GM18505 (cell line): ENCODE measurements around the gene SEPHS2.
"Not testable (repeated sequence)": the region's sequence is repeated elsewhere in the genome, so short reads cannot be mapped to it uniquely, and the experiment has no call there.

ENCODE experiments used
- ATAC-seq: cut with Tn5 transposase; IDR thresholded peaks from one replicate; pipeline ENCODE4 v1.9.1; 2021; ENCODE audit not compliant: unreplicated experiment
- POLR2A ChIP-seq: IDR thresholded peaks from 4 replicates; pipeline ENCODE4 v1.6.1; 2011; ENCODE audit warnings: borderline replicate concordance; ENCODE audit not compliant: insufficient read depth, insufficient read length; ENCODE audit errors: extremely low read depth

SEPHS2 gene

DNA sequence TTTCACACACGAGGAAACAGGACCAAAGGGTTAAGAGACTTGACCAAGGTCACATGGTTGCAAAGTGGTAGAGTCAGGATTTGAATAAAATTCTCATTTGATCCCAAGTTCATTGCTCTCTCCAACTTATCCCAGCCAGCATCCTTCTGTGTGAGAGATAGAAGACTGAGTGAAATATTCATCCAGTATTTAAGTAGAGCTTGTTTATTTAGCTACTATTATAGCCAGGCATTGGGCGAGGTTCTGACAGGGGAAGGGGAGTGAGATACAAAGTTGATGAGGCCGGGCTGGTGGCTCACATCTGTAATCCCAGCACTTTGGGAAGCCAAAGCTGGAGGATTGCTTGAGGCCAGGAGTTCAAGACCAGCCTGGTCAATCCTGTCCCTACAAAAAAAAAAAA lies 31.3 kb upstream of the SEPHS2 start:
- TF ChIP-seq POLR2A, result no peak
- no peak for ATAC-seq

DNA sequence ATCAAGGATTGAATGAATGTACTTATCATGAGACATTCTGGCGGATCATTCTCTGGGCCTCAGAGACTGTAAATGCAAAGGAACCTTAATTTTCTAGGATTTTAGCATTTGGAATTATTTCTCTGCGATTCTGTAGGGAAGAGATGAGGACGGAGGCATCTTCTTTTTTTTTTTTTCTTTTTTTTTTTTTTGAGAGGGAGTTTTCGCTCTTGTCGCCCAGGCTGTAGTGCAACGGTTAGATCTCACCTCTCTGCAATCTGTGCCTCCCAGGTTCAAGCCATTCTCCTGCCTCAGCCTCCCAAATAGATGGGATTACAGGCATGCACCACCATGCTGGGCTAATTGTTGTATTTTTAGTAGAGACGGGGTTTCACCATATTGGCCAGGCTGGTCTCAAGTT lies 29.0 kb upstream of the SEPHS2 start:
- TF ChIP-seq POLR2A, result no peak
- no peak for ATAC-seq

- TF ChIP-seq POLR2A, result no peak
- ATAC-seq, result no peak
Observed at GRCh38 chr16:30474074-30474452, 28.4 kb upstream of the SEPHS2 start.

GRCh38 chr16:30473231-30474073 lies 27.8 kb upstream of the SEPHS2 start:
- no peak for ATAC-seq
- no peak for TF ChIP-seq POLR2A

DNA sequence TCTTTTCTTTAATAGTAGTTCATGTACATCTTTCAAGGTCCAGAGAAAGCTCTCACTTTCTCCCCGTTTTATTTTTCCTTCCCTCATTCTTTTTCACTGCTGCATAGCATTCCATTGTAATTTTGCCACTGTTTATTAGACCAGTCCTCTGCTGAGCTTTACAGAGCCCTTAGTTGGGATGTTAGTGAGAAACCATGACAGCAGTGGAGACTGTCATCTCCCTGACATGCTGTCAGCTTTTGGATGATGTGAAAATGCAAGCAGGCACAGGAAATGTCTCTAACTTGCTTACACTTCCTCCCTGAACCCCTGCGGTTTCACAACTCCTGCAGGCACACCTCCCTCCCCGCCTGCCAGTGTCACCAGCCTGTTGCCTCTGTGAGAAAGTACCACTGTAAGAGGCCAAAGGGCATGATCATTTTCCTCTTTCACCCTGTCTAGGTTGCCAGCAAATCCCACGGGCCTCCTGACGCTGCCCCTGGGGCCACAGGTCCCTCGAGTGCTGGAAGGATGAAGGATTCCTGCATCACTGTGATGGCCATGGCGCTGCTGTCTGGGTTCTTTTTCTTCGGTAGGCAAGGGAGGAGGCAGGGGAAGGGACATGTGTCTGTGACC lies 26.8 kb upstream of the SEPHS2 start, which contains the start of gene ITGAL:
Gene ITGAL, plus strand, starts transcription at position 415 of the 615 bp plus-strand sequence. Its CDS starts 96 bp downstream, at position 511.
- TF ChIP-seq POLR2A, result peak; percentile 52
- peak; percentile 47 for ATAC-seq

GRCh38 chr16:30470632-30470995 lies 24.9 kb upstream of the SEPHS2 start:
- ATAC-seq, result no peak
- TF ChIP-seq POLR2A, result no peak

- ATAC-seq, result no peak
Observed at GRCh38 chr16:30470170-30470512, 24.5 kb upstream of the SEPHS2 start.

GRCh38 chr16:30464078-30464477 lies 18.4 kb upstream of the SEPHS2 start:
- ATAC-seq, result no peak

More at GRCh38 chr16:30470170-30470512, 24.5 kb upstream of the SEPHS2 start:
- no peak for TF ChIP-seq POLR2A

DNA sequence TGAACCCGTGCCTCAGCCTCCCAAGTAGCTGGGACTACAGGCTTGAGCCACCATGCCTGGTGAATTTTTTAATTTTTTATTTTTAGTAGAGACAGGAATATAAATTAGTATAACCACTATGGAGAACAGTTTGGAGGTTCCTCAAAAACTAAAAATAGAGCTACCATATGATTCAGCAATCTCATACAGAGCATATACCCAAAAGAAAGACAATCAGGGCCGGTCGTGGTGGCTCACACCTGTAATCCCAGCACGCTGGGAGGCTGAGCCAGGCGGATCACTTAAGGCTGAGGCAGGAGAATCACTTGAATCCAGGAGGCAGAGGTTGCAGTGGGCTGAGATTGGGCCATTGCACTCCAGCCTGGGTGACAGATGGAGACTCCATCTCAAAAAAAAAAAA lies 15.8 kb upstream of the SEPHS2 start:
- ATAC-seq, result not testable (repeated sequence)

More at GRCh38 chr16:30464078-30464477, 18.4 kb upstream of the SEPHS2 start:
- no peak for TF ChIP-seq POLR2A

DNA sequence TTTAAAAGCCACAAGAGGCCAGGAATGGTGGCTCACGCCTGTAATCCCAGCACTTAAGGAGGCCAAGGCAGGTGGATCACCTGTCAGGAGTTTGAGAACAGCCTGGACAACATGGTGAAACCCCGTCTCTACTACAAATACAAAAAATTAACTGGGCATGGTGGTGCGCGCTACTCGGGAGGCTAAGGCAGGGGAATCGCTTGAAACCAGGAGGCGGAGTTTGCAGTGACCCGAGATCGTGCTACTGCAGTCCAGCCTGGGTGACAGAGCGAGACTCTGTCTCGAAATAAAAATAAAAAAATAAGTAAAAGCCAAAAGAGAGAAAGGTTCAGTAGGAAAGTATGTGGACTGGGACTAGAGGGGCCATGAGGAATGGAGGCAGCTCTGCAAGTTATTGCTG lies 13.8 kb upstream of the SEPHS2 start:
- no peak for ATAC-seq
- TF ChIP-seq POLR2A, result no peak

- peak; percentile 71 for ATAC-seq
- peak; percentile 86 for TF ChIP-seq POLR2A
Observed at GRCh38 chr16:30458561-30459394, 13.1 kb upstream of the SEPHS2 start.

DNA sequence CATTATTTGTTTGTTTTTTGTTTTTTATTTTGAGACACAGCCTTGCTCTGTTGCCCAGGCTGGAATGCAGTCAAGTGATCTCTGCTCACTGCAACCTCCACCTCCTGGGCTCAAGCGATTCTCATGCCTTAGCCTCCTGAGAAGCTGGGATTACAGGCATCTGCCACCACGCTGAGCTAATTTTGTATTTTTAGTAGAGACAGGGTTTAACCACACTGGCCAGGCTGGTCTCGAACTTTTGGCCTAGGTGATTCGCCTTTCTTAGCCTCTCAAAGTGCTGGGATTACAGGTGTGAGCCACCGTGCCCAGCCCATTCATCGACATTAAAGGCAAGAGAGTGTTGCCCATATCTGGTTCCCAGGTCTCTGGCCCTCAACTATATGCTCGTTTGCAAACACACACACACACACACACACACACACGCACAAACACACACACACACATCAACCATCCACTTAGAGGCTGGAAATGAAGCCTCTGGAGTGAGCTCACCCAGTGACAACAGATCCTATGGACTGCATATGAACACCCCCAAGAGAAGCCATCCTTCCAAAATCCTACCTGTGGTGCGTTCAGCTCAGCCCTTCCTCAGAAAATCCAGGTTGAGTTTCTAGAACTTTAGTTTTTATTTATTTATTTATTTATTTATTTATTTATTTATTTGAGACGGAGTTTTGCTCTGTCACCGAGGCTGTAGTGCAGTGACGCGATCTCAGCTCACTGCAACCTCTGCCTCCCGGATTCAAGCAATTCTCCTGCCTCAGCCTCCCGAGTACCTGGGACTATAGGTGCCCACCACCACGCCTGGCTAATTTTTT lies 12.3 kb upstream of the SEPHS2 start:
- no peak for TF ChIP-seq POLR2A
- ATAC-seq, result no peak

GRCh38 chr16:30457256-30457655 lies 11.6 kb upstream of the SEPHS2 start:
- no peak for ATAC-seq
- no peak for TF ChIP-seq POLR2A
